GM19463 (cell line): ENCODE results near the gene TESK2.
"Not testable (repeated sequence)": the region's sequence is repeated elsewhere in the genome, so short reads cannot be mapped to it uniquely, and the experiment has no call there.

Source experiments
- ATAC-seq: cut with Tn5 transposase; IDR thresholded peaks from one replicate; pipeline ENCODE4 v1.9.1; 2021; ENCODE audit warnings: mild to moderate bottlenecking, moderate library complexity; ENCODE audit not compliant: unreplicated experiment

Gene TESK2

GRCh38 chr1:45490626-45491486 is at the start of gene TESK2:
Gene TESK2 (minus strand): TSS chr1:45491163. CDS start chr1:45457785, 33,378 bp downstream.
- peak; percentile 87 for ATAC-seq

- ATAC-seq: no peak
Observed at GRCh38 chr1:45536886-45537285, 45.9 kb upstream of the TESK2 start.

DNA sequence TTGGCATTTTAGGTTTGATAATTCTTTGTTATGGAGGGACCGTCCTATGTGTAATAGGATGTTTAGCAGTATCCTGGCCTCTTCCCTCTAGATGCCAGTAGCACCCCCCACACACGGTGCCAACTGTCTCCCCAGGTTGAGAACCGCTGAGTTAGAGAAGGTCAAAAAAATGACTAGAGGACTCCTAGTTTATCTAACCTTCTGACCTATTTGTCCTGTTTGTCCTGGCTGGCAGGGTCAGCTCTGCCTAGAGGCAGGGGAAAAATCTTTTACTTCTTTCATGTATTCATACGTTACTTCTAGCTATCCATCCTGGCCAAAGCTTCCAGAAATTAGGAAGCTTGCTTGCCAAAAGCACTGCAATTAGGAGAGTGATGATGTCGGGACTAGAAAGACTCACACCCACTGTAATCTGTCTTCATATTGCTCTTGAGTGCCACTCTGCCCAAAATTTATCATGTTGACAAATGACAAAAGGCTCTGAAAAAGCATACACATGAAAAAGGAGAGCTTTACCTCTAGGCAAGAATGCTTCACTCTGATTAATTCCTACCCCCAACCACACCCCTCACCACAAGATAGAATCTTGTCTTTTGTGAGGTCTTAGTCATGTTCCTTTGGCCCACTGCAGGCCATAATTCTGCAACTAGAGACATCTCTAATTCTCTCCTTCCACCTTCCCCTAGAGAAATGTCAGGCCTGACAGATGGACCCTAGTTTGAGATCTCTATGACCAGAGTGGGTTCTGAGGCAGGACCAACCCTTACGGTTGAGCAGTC is 45.2 kb upstream of the TESK2 start:
- no peak for ATAC-seq

DNA sequence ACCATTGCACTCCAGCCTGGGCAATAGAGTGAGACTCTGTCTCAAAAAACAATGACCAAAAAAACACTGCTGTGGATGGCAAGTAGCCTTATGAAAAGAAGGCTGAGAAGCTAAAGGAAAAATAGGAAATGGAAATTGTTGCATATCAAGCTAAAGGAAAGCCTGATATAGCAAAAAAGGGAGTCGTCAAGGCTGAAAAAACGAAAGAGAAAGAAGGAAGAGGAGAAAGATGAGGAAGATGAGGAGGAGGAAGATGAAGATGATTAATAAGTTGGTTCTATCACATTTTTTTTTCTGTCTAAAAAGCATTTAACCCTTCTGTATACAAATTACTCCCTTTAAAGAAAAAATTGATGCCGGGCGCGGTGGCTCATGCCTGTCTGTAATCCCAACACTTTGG is 40.9 kb upstream of the TESK2 start:
- no peak for ATAC-seq

DNA sequence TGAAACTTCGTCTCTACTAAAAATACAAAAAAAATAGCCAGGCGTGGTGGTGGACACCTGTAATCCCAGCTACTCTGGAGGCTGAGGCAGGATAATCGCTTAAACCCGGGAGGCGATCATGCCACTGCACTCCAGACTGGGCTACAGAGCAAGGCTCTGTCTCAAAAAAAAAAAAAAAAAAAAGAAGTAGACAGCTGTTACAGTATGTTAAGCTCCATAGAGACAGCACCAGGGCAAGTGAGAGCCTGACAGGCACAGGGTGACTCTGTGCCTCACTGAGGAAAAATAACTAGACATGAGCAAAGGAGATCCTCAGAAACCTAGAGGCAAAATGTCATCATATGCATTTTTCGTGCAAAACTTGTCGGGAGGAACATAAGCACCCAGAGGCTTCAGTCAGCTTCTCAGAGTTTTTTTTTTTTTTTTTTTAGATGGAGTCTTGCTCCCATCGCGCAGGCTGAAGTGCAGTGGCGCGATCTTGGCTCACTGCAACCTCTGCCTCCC is 39.7 kb upstream of the TESK2 start:
- ATAC-seq: no peak

DNA sequence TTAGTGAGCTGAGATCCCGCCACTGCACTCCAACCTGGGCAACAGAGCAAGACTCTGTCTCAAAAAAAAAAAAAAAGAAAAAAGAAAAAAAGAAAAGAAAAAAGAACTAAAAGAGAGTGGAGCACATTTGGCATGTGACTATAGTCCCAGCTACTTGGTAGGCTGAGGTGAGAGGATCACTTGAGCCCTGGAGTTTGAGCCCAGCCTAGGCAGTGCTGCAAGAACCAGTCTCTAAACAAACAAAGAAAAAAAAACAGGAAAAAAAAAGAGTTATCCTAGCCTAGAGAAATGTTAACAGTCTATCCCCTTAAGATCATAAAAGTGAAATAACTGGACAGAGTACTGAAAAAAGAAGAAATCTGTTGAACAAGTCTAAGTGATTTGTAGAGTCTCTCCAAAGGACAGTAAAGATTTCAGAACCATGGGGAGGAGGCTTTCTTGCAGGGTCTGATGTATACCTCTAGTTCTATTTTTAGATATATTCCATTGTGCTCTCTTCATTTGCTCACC is 35.2 kb upstream of the TESK2 start:
- ATAC-seq: no peak

DNA sequence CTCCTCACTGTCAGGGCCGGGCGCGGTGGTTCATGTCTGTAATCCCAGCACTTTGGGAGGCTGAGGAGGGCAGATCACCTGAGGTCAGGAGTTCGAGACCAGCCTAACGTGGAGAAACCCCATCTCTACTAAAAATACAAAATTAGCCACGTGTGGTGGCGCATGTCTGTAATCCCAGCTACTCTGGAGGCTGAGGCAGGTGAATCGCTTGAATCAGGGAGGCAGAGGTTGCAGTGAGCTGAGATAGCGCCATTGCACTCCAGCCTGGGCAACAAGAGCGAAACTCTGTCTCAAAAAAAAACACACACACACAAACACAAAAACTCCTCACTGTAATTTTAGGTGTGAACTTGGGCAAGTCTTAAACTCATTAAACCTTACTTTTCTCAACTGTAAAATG is 33.0 kb upstream of the TESK2 start:
- not testable (repeated sequence) for ATAC-seq

DNA sequence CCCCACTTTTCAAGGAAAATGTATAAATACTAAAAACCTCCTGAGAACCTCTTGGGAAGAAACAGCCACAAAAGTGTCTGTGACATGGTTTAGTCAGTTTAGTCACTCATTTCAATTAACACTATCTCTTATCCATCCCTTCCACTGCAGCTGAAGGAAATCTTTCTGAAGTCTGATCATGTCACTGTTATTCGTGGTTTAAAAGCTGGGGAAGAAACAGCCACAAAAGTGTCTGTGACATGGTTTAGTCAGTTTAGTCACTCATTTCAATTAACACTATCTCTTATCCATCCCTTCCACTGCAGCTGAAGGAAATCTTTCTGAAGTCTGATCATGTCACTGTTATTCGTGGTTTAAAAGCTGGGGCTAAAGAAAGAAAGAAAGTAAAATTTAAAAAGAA is 32.6 kb upstream of the TESK2 start:
- not testable (repeated sequence) for ATAC-seq

GRCh38 chr1:45522324-45523104 is 31.6 kb upstream of the TESK2 start:
- ATAC-seq: peak; percentile 16

DNA sequence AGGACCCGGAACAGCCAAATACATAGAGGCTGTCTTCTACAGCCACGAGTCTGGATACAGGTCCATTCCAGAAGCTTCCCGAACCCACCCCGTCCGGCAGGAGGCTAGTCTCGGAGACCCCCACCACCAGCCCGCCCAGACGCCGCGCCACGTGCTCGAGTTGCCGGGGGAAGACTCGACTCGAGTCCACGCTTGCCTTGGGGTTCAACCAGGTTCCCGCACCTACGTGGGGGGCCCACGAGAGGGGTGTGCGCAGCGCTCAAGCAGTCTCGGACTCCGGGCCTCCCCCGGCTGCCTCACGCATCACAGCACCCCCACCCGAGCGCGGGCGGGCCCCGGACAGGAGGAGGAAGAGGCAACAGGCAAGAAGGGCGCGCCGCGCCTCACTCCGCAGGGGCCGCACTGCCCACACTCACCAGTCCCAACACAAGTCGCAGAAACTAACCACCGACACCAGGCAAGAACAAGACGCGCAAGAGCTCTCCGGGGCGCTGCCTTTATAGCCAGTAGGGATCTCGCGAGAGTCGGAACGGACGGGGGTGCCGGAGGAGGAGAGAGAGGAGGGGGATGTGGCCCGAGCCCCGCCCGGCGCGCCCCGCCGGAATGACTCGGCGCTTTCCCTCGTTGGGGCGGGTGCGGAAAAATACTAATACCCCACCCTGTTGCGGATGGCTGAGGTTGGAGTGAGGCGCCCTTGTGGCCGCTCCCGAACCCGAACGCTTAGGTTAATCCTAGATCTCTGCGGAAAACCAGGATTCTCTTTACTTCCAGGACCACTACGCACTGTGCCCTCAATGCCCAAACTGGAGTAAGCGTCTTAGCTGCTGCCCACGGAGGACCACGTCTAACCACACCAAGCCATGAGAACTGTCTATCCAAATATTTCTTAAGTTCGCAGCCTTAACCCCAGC is 30.7 kb upstream of the TESK2 start, which contains the start of gene PRDX1:
Gene PRDX1, minus strand, starts transcription at position 472 of the 911 bp plus-strand sequence. CDS start 2,841 bp downstream, outside the sequence.
- peak; percentile 77 for ATAC-seq

- not testable (repeated sequence) for ATAC-seq
Observed at GRCh38 chr1:45519774-45520173, 28.8 kb upstream of the TESK2 start.

- ATAC-seq: no peak
Observed at GRCh38 chr1:45518910-45519309, 27.9 kb upstream of the TESK2 start.

- not testable (repeated sequence) for ATAC-seq
Observed at GRCh38 chr1:45518366-45518765, 27.4 kb upstream of the TESK2 start.

DNA sequence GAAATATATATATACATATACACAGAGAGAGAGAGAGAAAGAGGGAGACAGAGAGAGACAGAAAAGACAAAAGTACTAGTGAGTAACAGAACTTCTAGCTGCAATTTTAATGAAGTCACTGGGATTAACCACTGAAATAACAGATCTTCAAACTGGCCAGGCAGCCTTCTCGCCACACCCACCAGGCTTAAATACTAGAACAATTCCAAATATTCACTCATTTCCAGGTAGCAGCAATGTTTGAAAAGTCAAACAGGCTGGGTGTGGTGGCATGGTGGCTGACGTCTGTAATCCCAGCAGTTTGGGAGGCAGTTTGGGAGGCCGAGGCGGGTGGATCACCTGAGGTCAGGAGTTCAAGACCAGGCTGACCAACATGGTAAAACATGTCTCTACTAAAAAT is 25.5 kb upstream of the TESK2 start:
- ATAC-seq: no peak

- no peak for ATAC-seq
Observed at GRCh38 chr1:45516036-45516435, 25.1 kb upstream of the TESK2 start.

DNA sequence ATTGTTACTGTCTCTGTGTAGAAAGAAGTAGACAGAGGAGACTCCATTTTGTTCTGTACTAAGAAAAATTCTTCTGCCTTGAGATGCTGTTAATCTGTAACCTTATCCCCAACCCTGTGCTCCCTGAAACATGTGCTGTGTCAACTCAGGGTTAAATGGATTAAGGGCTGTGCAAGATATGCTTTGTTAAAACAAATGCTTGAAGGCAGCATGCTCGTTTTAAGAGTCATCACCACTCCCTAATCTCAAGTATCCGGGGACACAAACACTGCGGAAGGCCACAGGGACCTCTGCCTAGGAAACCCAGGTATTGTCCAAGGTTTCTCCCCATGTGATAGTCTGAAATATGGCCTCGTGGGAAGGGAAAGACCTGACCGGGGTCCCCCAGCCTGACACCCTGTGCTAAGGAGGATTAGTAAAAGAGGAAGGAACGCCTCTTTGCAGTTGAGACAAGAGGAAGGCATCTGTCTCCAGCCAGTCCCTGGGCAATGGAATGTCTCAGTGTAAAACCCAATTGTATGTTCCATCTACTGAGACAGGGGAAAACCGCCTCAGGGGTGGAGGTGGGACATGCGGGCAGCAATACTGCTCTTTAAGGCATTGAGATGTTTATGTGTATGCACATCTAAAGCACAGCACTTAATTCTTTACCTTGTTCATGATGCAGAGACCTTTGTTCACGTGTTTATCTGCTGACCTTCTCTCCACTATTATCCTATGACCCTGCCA is 22.7 kb upstream of the TESK2 start:
- ATAC-seq: not testable (repeated sequence)

DNA sequence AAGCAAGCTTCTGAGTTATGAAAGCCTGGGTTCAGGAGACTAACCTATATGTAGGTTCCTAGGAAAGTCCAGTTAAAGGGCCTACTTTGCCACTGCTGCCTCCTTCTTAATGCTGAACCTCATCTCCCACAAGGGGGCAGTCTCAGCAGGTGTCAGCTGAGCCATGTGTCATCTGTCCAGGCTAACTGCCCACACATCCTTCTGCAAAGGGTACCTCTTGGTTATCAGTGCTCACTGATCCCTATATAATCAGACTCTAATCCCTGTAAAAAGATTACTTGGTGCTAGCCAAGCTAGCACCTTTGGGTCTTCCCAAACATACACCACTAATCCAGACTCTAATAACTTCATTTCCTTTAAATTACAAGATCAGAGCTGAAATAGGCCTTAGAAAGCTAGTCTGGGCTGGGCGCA is 21.7 kb upstream of the TESK2 start:
- no peak for ATAC-seq

GRCh38 chr1:45510972-45511527 is 20.1 kb upstream of the TESK2 start:
- ATAC-seq: no peak
